ENCODE results near the gene TOR1A.

TOR1A gene

GRCh38 chr9:129851821-129852220 lies 27.9 kb upstream of the TOR1A start:
- no peak for FAIRE-seq

GRCh38 chr9:129850821-129851550 lies 27.1 kb upstream of the TOR1A start:
- no peak for FAIRE-seq

- FAIRE-seq = no peak
These were observed 26.0 kb upstream of the TOR1A start for GRCh38 chr9:129849901-129850300.

- no peak for FAIRE-seq
These were observed 24.9 kb upstream of the TOR1A start for GRCh38 chr9:129848712-129849441.

- no peak for FAIRE-seq
These were observed 21.4 kb upstream of the TOR1A start for GRCh38 chr9:129845373-129845772.

- no peak for FAIRE-seq
These were observed 17.1 kb upstream of the TOR1A start for GRCh38 chr9:129841071-129841470.

GRCh38 chr9:129840034-129840433 lies 16.1 kb upstream of the TOR1A start:
- no peak for FAIRE-seq

- FAIRE-seq = no peak
These were observed 15.5 kb upstream of the TOR1A start for GRCh38 chr9:129839324-129840023.

GRCh38 chr9:129838707-129839259 lies 14.8 kb upstream of the TOR1A start:
- no peak for FAIRE-seq

GRCh38 chr9:129836311-129837007 lies 12.5 kb upstream of the TOR1A start:
- FAIRE-seq = no peak

GRCh38 chr9:129835860-129836223 lies 11.9 kb upstream of the TOR1A start:
- FAIRE-seq = no peak

- FAIRE-seq = no peak
These were observed 11.4 kb upstream of the TOR1A start, which contains the start of the genes C9orf78 and USP20 for GRCh38 chr9:129835128-129835859. Gene C9orf78, minus strand, starts transcription at chr9:129835275. Its CDS starts 54 bp downstream, at chr9:129835221. Gene USP20, plus strand, starts transcription at chr9:129835458. Its CDS starts 17,098 bp downstream, at chr9:129852556.

GRCh38 chr9:129834489-129835127 lies 10.7 kb upstream of the TOR1A start:
- FAIRE-seq = no peak

- FAIRE-seq = no peak
These were observed 9.0 kb upstream of the TOR1A start for GRCh38 chr9:129832982-129833381.

GRCh38 chr9:129828969-129829368 lies 5.0 kb upstream of the TOR1A start:
- FAIRE-seq = no peak

- FAIRE-seq = no peak
These were observed 4.1 kb upstream of the TOR1A start for GRCh38 chr9:129828051-129828450.

GRCh38 chr9:129826759-129827158 lies 2.8 kb upstream of the TOR1A start:
- FAIRE-seq = no peak

GRCh38 chr9:129826344-129826743 lies 2.4 kb upstream of the TOR1A start:
- FAIRE-seq = no peak

- FAIRE-seq = no peak
These were observed 398 bp downstream of the TOR1A start for GRCh38 chr9:129823542-129823934.

- no peak for FAIRE-seq
These were observed 916 bp downstream of the TOR1A start for GRCh38 chr9:129822898-129823541.

Measured in G401.6 (cell line).